H1 (cell line): ENCODE data around the gene ACVRL1. TPM values are rescaled to one million over a fixed set of nuclear protein-coding genes. Genes with fewer than 3 reads are reported as not detected.

ENCODE experiments used
- CTCF ChIA-PET: fragments of 300-600 bp; sonication (Branson Sonifier 250); formaldehyde crosslinking; loops from one replicate; lab custom pipeline; 2021; ENCODE audit not compliant: partially characterized antibody; lab: Charles Lee
- POLR2A ChIA-PET: fragments of 300-600 bp; sonication (Branson Sonifier 250); formaldehyde crosslinking; loops from one replicate; lab custom pipeline; 2021; ENCODE audit warnings: inconsistent platforms; ENCODE audit not compliant: partially characterized antibody; lab: Charles Lee
- DNase-seq, 2 experiments: peaks; one replicate each; pipeline versions ENCODE4 v3.0.0 to v3.0.0-alpha.2; 2010 to 2022; ENCODE audit warnings: low spot score in 2 of 2, low read depth in 1 of 2, mixed read lengths in 1 of 2
- FAIRE-seq: peaks from 2 replicates; lab custom pipeline; 2011; peaks lifted over from hg19 to GRCh38; lab: Jason Lieb, UNC
- H2AFZ ChIP-seq: 2 replicates; pipeline ENCODE4 v1.8.1; 2012; ENCODE audit warnings: low read length, inconsistent platforms
- H2AK5ac ChIP-seq: 2 replicates; pipeline ENCODE4 v1.6.1; 2013; ENCODE audit warnings: low read depth, low read length
- H2BK120ac ChIP-seq: replicated peaks from 2 replicates; pipeline ENCODE3; 2013; ENCODE audit warnings: low read depth, low read length, inconsistent platforms
- H2BK12ac ChIP-seq: 2 replicates; pipeline ENCODE4 v1.6.1; 2013; ENCODE audit warnings: low read depth, low read length
- H2BK15ac ChIP-seq: 2 replicates; pipeline ENCODE4 v1.6.1; 2013; ENCODE audit warnings: low read length
- H2BK20ac ChIP-seq: 2 replicates; pipeline ENCODE4 v1.6.1; 2013; ENCODE audit warnings: low read length
- H2BK5ac ChIP-seq: 2 replicates; pipeline ENCODE4 v1.6.1; 2013; ENCODE audit warnings: low read depth, low read length
- H3K14ac ChIP-seq: 2 replicates; pipeline ENCODE4 v1.6.1; 2013; ENCODE audit warnings: inconsistent platforms; ENCODE audit not compliant: insufficient read length
- H3K18ac ChIP-seq: 2 replicates; pipeline ENCODE4 v1.6.1; 2013; ENCODE audit warnings: low read length; ENCODE audit errors: extremely low read depth
- H3K23ac ChIP-seq: 2 replicates; pipeline ENCODE4 v1.6.1; 2013; ENCODE audit warnings: inconsistent platforms; ENCODE audit not compliant: insufficient read length
- H3K23me2 ChIP-seq: 2 replicates; pipeline ENCODE4 v1.6.1; 2013; ENCODE audit warnings: low read depth, low read length
- H3K27ac ChIP-seq: 2 replicates; pipeline ENCODE4 v1.6.1; 2011; ENCODE audit warnings: low read depth, low read length, inconsistent platforms
- H3K27me3 ChIP-seq, 4 experiments: replicated peaks in 1 of 4; 1 replicate in 1 of 4; 2 replicates in 3 of 4; pipeline versions ENCODE4 v1.6.1 to v1.8.1; 2011 to 2013; ENCODE audit warnings: low read length in 3 of 4, mild to moderate bottlenecking in 3 of 4, inconsistent platforms in 2 of 4, mixed read lengths in 2 of 4, moderate library complexity in 1 of 4; ENCODE audit not compliant: control insufficient read depth in 3 of 4, insufficient read depth in 3 of 4; ENCODE audit errors: extremely low read depth in 1 of 4
- H3K36me3 ChIP-seq, 4 experiments: 2 replicates each; pipeline versions ENCODE4 v1.6.1 to v1.8.1; 2011 to 2013; ENCODE audit warnings: mild to moderate bottlenecking in 4 of 4, low read length in 3 of 4, moderate library complexity in 2 of 4, control low read depth in 1 of 4, inconsistent platforms in 1 of 4; ENCODE audit not compliant: insufficient read depth in 4 of 4, control insufficient read depth in 2 of 4
- H3K4ac ChIP-seq: replicated peaks from 2 replicates; pipeline ENCODE3; 2013; ENCODE audit warnings: low read length, low read depth, mixed read lengths, inconsistent platforms; ENCODE audit not compliant: insufficient read length
- H3K4me1 ChIP-seq, 4 experiments: replicated peaks in 1 of 4; 1 replicate in 1 of 4; 2 replicates in 3 of 4; pipeline versions ENCODE4 v1.6.1 to v1.8.1; 2011 to 2013; ENCODE audit warnings: low read length in 3 of 4, inconsistent platforms in 2 of 4, mixed read lengths in 1 of 4; ENCODE audit not compliant: insufficient read depth in 4 of 4, control insufficient read depth in 3 of 4
- H3K4me2 ChIP-seq, 2 experiments: 2 replicates each; pipeline versions ENCODE4 v1.6.1 to v1.8.1; 2011 to 2013; ENCODE audit warnings: low read depth in 2 of 2, low read length in 2 of 2, control low read depth in 1 of 2, inconsistent platforms in 1 of 2, mild to moderate bottlenecking in 1 of 2; ENCODE audit not compliant: insufficient read depth in 1 of 2
- H3K4me3 ChIP-seq, 4 experiments: fragments of 200-600, 300-600 bp in 1 of 4; sonication (generic), shearing (Covaris generic), sonication (Bioruptor Twin) in 1 of 4; 2 replicates each; pipeline versions ENCODE4 v1.5.1 to v1.8.1; 2011 to 2016; ENCODE audit warnings: low read length in 4 of 4, low read depth in 3 of 4, control low read depth in 2 of 4, inconsistent platforms in 2 of 4, mild to moderate bottlenecking in 2 of 4, mixed read lengths in 1 of 4, moderate library complexity in 1 of 4; ENCODE audit not compliant: insufficient read depth in 2 of 4; ENCODE audit errors: extremely low read depth in 1 of 4
- H3K56ac ChIP-seq: replicated peaks from 2 replicates; pipeline ENCODE3; 2013; ENCODE audit warnings: low read depth, mild to moderate bottlenecking, mixed read lengths, low read length, inconsistent platforms; ENCODE audit not compliant: insufficient read length
- H3K79me1 ChIP-seq: 2 replicates; pipeline ENCODE4 v1.6.1; 2013; ENCODE audit warnings: low read depth, low read length, control low read depth
- H3K79me2 ChIP-seq, 2 experiments: 2 replicates each; pipeline versions ENCODE4 v1.6.1 to v1.8.1; 2012 to 2013; ENCODE audit warnings: low read length in 2 of 2, mild to moderate bottlenecking in 2 of 2, inconsistent platforms in 1 of 2; ENCODE audit not compliant: insufficient read depth in 2 of 2, control insufficient read depth in 1 of 2
- H3K9ac ChIP-seq, 4 experiments: replicated peaks in 1 of 4; 1 replicate in 1 of 4; 2 replicates in 3 of 4; pipeline versions ENCODE4 v1.6.1 to v1.8.1; 2011 to 2013; ENCODE audit warnings: low read depth in 3 of 4, low read length in 3 of 4, control low read depth in 2 of 4, mild to moderate bottlenecking in 2 of 4, moderate library complexity in 2 of 4, inconsistent platforms in 1 of 4; ENCODE audit errors: extremely low read depth in 1 of 4
- H3K9me3 ChIP-seq, 2 experiments: 2 replicates each; pipeline versions ENCODE4 v1.6.1 to v1.8.1; 2012 to 2013; ENCODE audit warnings: mild to moderate bottlenecking in 2 of 2, moderate library complexity in 2 of 2, control low read depth in 1 of 2, inconsistent platforms in 1 of 2, low read depth in 1 of 2, low read length in 1 of 2, mixed read lengths in 1 of 2; ENCODE audit not compliant: insufficient read depth in 2 of 2
- H4K20me1 ChIP-seq, 2 experiments: replicated peaks in 1 of 2; 2 replicates each; pipeline versions ENCODE3 to v1.8.1; 2011 to 2013; ENCODE audit warnings: inconsistent platforms in 2 of 2, low read length in 2 of 2, mild to moderate bottlenecking in 1 of 2; ENCODE audit not compliant: insufficient read depth in 2 of 2, control insufficient read depth in 1 of 2
- H4K5ac ChIP-seq: 2 replicates; pipeline ENCODE4 v1.6.1; 2013; ENCODE audit warnings: low read length, low read depth, mixed read lengths, inconsistent platforms; ENCODE audit not compliant: insufficient read length
- H4K8ac ChIP-seq: 2 replicates; pipeline ENCODE4 v1.8.0; 2013; ENCODE audit warnings: mild to moderate bottlenecking, moderate library complexity, low read length, inconsistent platforms; ENCODE audit not compliant: insufficient read depth; ENCODE audit errors: extremely low read depth
- H4K91ac ChIP-seq: replicated peaks from 2 replicates; pipeline ENCODE3; 2013; ENCODE audit warnings: low read length, mixed read lengths, inconsistent platforms; ENCODE audit not compliant: insufficient read length
- ASH2L ChIP-seq: fragments of 200-600, 300-600 bp; sonication (generic); IDR thresholded peaks from one replicate; pipeline ENCODE4 v1.7.1; 2017; ENCODE audit warnings: low read length
- BRCA1 ChIP-seq: IDR thresholded peaks from 2 replicates; pipeline ENCODE4 v1.6.1; 2012; ENCODE audit warnings: low read depth, low read length, improper control_type of control experiment
- CTBP2 ChIP-seq: IDR thresholded peaks from 2 replicates; pipeline ENCODE4 v1.7.0; 2011; ENCODE audit warnings: borderline replicate concordance, mild to moderate bottlenecking, moderate library complexity, mixed read lengths, low read length; ENCODE audit not compliant: insufficient read depth, insufficient read length
- JUN ChIP-seq: IDR thresholded peaks from 2 replicates; pipeline ENCODE4 v1.6.1; 2011; ENCODE audit warnings: low read depth, mild to moderate bottlenecking, improper control_type of control experiment, low read length
- KDM1A ChIP-seq: fragments of 200-600, 300-600 bp; sonication (generic); IDR thresholded peaks from 2 replicates; pipeline ENCODE4 v1.7.1; 2016; ENCODE audit warnings: mild to moderate bottlenecking, low read length, borderline replicate concordance
- KDM4A ChIP-seq: IDR thresholded peaks from one replicate; pipeline ENCODE4 v1.7.1; 2012; ENCODE audit warnings: low read depth, mild to moderate bottlenecking, moderate library complexity, low read length, inconsistent platforms; ENCODE audit not compliant: severe bottlenecking
- POLR2A ChIP-seq, 2 experiments: IDR thresholded peaks; 1 replicate in 1 of 2; 2 replicates in 1 of 2; pipeline ENCODE4 v1.6.1; 2011; ENCODE audit warnings: low read depth in 2 of 2, low read length in 2 of 2, mild to moderate bottlenecking in 2 of 2; ENCODE audit errors: control extremely low read depth in 1 of 2
- SAP30 ChIP-seq: fragments of 300-600 bp; sonication (generic); IDR thresholded peaks from 2 replicates; pipeline ENCODE4 v1.7.1; 2012; ENCODE audit warnings: low read length, moderate library complexity, mild to moderate bottlenecking, inconsistent platforms; ENCODE audit not compliant: insufficient read depth, insufficient replicate concordance
- WGBS, 2 experiments: shearing (Covaris generic) in 1 of 2; methylation state at CpG; one replicate each; pipeline versions ENCODE4 v1.1.6 to v1.1.7; 2013 to 2015; ENCODE audit warnings: low lambda C conversion rate in 2 of 2, mixed read lengths in 2 of 2, inconsistent platforms in 1 of 2, low coverage in 1 of 2, missing lambda C conversion rate in 1 of 2; ENCODE audit not compliant: insufficient replicate concordance in 2 of 2, insufficient coverage in 1 of 2, insufficient read length in 1 of 2; ENCODE audit errors: extremely low coverage in 1 of 2, missing lambda C conversion rate in 1 of 2; 5-methylcytosine and 5-hydroxymethylcytosine counted together
- polyA plus RNA-seq, 7 experiments: library from polyadenylated mRNA; depleted of rRNA in 3 of 7; stranded (reverse) in 5 of 7; unstranded in 2 of 7; fragments of >200 nt in 5 of 7; fragments of 200-250 nt in 2 of 7; gene quantifications; 1 replicate in 5 of 7; 2 replicates in 1 of 7; 4 replicates in 1 of 7; pipeline versions ENCODE4 v1.2.1 to v1.2.3, GENCODE V29; 2011 to 2013; ENCODE audit warnings: missing spikeins in 2 of 7, mixed read lengths in 2 of 7
- total RNA-seq: library from RNA; stranded (reverse); fragmentation: NEBNext Ultra II Directional; extraction: Animal tissue kit (Norgen Biotek cat#: 25700); gene quantifications from 2 replicates; pipeline ENCODE4 v1.2.1, GENCODE V29; 2021
- TF ChIP-seq, protein P1 (sequence below), 3 experiments: IDR thresholded peaks; 1 replicate in 2 of 3; 2 replicates in 1 of 3; pipeline versions ENCODE4 v1.5.1 to v1.6.1; 2011; ENCODE audit warnings: low read length in 3 of 3, mild to moderate bottlenecking in 3 of 3, inconsistent platforms in 2 of 3, low read depth in 1 of 3, moderate library complexity in 1 of 3; ENCODE audit not compliant: insufficient read depth in 1 of 3; ENCODE audit errors: control extremely low read depth in 1 of 3

Gene ACVRL1
- total and polyA plus RNA-seq, 2 of the 8 experiments (the other 6 are each of a cell fraction or from before 2014, with no cell fraction given), result 0.09 to 0.35 TPM

DNA sequence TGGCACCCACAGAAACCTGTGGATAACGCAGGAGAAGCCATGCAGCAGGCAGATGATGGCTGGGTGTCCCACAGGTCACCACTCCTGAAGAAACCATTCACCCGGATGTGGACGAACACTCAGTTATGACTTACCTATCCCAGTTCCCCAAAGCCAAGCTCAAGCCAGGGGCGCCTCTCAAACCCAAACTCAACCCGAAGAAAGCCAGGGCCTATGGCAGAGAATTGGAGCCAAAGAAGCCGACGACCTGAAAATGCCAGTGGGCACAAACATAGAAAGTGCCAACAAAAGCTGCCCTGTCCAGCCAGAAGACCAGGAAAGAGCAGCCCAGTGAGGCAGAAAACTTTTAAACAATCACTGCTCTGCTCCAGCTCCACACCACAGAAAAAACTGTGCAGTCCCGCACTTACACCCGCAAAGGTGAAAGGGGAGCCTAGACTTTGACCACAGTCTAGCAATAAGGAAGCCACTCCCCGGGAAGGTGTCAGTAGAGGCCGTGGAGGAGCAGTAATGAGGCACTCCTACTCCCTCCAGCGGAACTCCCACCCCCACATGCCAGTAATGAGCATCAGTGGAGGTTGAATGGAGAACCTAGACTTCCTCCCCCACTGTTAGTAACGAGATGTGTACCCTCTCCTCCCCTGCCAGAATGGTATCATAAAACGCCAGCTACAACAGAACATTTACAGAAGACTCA is 6.0 kb upstream of the ACVRL1 start:
- no peaks in the 10 kb centered on the region for H3K79me1 ChIP-seq
- no peak overlapping the region for H2BK5ac ChIP-seq
- no peak overlapping the region for H3K4ac ChIP-seq
- ChIA-PET CTCF (interaction anchor here (0.6 to 10.9 kb wide), 13 partner anchors 9 to 1079 kb away, joined by 3 to 140 read pairs (median 3); no protein-coding TSS in a partner anchor), POLR2A (interaction anchor here (0.6 kb wide), 1 partner anchor 76 kb away, joined by 3 read pairs; no protein-coding TSS in a partner anchor)
- no peak overlapping the region for H2BK15ac ChIP-seq
- H4K8ac ChIP-seq, result no peak overlapping the region
- H3K18ac ChIP-seq, result no peak overlapping the region
- H2AFZ ChIP-seq, result no peak overlapping the region
- no peaks in the 10 kb centered on the region for H3K4me1 ChIP-seq
- no peak overlapping the region for H3K14ac ChIP-seq
- H3K4me3 ChIP-seq, result no peak overlapping the region
- WGBS, 2 experiments, result 87% methylated on average over 14 of the region's 14 CpGs; no CpG with 5 or more reads in 1 of the 2 experiments
- no peaks in the 10 kb centered on the region for H3K9me3 ChIP-seq
- DNase-seq, result no peak
- H3K56ac ChIP-seq, result no peak overlapping the region
- H3K23me2 ChIP-seq, result no peaks in the 10 kb centered on the region; the same call in 1 of the 2 replicates
- TF ChIP-seq, protein P1, sequence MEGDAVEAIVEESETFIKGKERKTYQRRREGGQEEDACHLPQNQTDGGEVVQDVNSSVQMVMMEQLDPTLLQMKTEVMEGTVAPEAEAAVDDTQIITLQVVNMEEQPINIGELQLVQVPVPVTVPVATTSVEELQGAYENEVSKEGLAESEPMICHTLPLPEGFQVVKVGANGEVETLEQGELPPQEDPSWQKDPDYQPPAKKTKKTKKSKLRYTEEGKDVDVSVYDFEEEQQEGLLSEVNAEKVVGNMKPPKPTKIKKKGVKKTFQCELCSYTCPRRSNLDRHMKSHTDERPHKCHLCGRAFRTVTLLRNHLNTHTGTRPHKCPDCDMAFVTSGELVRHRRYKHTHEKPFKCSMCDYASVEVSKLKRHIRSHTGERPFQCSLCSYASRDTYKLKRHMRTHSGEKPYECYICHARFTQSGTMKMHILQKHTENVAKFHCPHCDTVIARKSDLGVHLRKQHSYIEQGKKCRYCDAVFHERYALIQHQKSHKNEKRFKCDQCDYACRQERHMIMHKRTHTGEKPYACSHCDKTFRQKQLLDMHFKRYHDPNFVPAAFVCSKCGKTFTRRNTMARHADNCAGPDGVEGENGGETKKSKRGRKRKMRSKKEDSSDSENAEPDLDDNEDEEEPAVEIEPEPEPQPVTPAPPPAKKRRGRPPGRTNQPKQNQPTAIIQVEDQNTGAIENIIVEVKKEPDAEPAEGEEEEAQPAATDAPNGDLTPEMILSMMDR (IDR thresholded peaks at IDR 0.05; ENCODE audit: control extremely low read depth in 1 of 3, insufficient read depth in 1 of 3, low read depth in 1 of 3, low read length in 3 of 3), result no peak
- TF ChIP-seq KDM4A (no peak), SAP30 (no peak), POLR2A (IDR thresholded peaks at IDR 0.05; ENCODE audit: control extremely low read depth in 1 of 2, low read depth in 2 of 2, low read length in 2 of 2) (no peak), KDM1A (no peak), JUN (no peak), ASH2L (no peak), BRCA1 (no peak), CTBP2 (no peak)
- TF ChIP-seq, all 59 proteins: peak for 0
- no peak overlapping the region for H2BK12ac ChIP-seq
- no peak overlapping the region for H2BK120ac ChIP-seq
- H3K23ac ChIP-seq, result no peak overlapping the region
- no peak overlapping the region for H4K91ac ChIP-seq
- H4K5ac ChIP-seq, result no peak overlapping the region
- H4K20me1 ChIP-seq, result peaks cover 0 to 2% of the 10 kb centered on the region in 2 experiments
- H3K9ac ChIP-seq, result no peak overlapping the region
- no peak overlapping the region for H3K27ac ChIP-seq
- no peak for FAIRE-seq
- no peaks in the 10 kb centered on the region for H3K36me3 ChIP-seq
- H2AK5ac ChIP-seq, result no peak overlapping the region
- no peaks in the 10 kb centered on the region for H3K79me2 ChIP-seq
- H3K27me3 ChIP-seq, result no peaks in the 10 kb centered on the region; a peak in 4 of 7 replicates
- H3K4me2 ChIP-seq, result no peak overlapping the region
- H2BK20ac ChIP-seq, result no peak overlapping the region
